Colonic mucosa (tissue), 4 donors: ENCODE results near the gene MTIF3. TPM values are rescaled to one million over a fixed set of nuclear protein-coding genes. Genes with fewer than 3 reads are reported as not detected.

Source experiments
- DNase-seq: peaks from one replicate; pipeline ENCODE4 v3.0.0-alpha.2; 2020
- H3K27ac ChIP-seq: fragments of 200-600 bp; one replicate; pipeline ENCODE4 v1.8.0; 2021
- H3K27me3 ChIP-seq: fragments of 200-600 bp; one replicate; pipeline ENCODE4 v1.8.0; 2021
- H3K36me3 ChIP-seq: fragments of 200-600 bp; one replicate; pipeline ENCODE4 v1.8.0; 2021
- H3K4me1 ChIP-seq: fragments of 200-600 bp; one replicate; pipeline ENCODE4 v1.8.0; 2021; ENCODE audit warnings: mild to moderate bottlenecking
- H3K4me3 ChIP-seq: fragments of 200-600 bp; one replicate; pipeline ENCODE4 v1.8.0; 2021
- H3K9ac ChIP-seq, 2 donors: one replicate each; pipeline ENCODE4 v1.7.0; 2013; ENCODE audit warnings: control low read depth in 2 of 2, low read depth in 2 of 2, low read length in 2 of 2
- H3K9me3 ChIP-seq: fragments of 200-600 bp; one replicate; pipeline ENCODE4 v1.8.0; 2021
- intact Hi-C: fragments of 100-400 bp; cut with DNase I; formaldehyde crosslinking; loops from one replicate; pipeline ENCODE4 v1.14.1; 2022
- total RNA-seq, 2 donors: library from RNA; stranded (reverse); fragmentation: NEBNext Ultra II Directional in 1 of 2; extraction: Animal tissue kit (Norgen Biotek cat#: 25700) in 1 of 2; gene quantifications; one replicate each; pipeline ENCODE4 v1.2.1, GENCODE V29; 2021
- TF ChIP-seq, protein P1 (sequence below): fragments of 200-600 bp; IDR thresholded peaks from one replicate; pipeline ENCODE4 v1.8.0; 2022; ENCODE audit warnings: antibody characterized with exemption, mild to moderate bottlenecking
- donor health status: healthy.
- donor health status: DM: no; HTN: no; CAD: no.
- donor health status: DM: no; HTN: no; CAD: no.

MTIF3 gene
- total RNA-seq, 2 donors from 2014 or later, result 53.7 to 65.1 TPM

DNA sequence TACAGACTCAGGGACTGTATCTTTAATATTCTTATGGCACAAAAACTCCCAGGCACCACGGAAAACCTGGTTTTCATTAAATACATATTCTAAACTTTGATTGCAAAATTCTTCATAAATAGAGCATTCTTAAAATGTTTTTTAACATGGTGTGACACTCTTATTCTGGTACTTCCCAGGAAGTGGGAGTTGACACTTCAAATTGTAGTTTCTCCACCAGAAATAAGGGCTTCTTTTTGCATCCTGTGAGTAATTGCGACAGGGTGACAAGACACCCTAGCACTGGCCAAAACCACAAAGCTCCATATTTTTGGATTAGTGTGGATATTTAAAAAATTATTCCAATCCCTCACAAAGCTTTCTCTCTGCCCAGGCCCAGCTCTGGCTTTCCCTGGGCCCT is 43.6 kb upstream of the MTIF3 start:
- intact Hi-C loops, result no loop called here
- no peaks in the 10 kb centered on the region for H3K27me3 ChIP-seq
- DNase-seq, result no peak

DNA sequence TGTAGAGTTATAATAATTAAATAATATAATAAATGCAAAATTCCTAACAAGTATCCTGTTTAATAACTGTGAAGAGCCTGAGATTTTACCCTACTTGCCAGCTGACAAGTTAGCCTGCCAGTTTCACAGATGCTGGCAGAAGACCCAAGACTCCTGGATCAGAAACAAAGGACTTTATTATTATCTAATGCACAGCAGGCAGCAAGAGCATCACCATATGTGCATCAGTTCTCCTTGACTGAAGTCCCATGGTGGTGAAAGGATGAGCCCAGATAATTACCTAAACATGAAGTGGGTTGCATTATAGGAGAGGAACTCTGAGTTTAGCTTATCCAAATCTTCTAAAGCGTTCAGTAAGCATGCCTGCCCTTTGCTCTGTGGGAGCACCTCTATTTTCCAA is 39.1 kb upstream of the MTIF3 start:
- no peaks in the 10 kb centered on the region for H3K36me3 ChIP-seq
- TF ChIP-seq, protein P1, sequence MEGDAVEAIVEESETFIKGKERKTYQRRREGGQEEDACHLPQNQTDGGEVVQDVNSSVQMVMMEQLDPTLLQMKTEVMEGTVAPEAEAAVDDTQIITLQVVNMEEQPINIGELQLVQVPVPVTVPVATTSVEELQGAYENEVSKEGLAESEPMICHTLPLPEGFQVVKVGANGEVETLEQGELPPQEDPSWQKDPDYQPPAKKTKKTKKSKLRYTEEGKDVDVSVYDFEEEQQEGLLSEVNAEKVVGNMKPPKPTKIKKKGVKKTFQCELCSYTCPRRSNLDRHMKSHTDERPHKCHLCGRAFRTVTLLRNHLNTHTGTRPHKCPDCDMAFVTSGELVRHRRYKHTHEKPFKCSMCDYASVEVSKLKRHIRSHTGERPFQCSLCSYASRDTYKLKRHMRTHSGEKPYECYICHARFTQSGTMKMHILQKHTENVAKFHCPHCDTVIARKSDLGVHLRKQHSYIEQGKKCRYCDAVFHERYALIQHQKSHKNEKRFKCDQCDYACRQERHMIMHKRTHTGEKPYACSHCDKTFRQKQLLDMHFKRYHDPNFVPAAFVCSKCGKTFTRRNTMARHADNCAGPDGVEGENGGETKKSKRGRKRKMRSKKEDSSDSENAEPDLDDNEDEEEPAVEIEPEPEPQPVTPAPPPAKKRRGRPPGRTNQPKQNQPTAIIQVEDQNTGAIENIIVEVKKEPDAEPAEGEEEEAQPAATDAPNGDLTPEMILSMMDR, result no peak
- intact Hi-C loops, result no loop called here
- no peaks in the 10 kb centered on the region for H3K9me3 ChIP-seq
- no peak overlapping the region for H3K4me3 ChIP-seq
- no peak overlapping the region for H3K9ac ChIP-seq
- H3K27ac ChIP-seq, result no peak overlapping the region
- no peaks in the 10 kb centered on the region for H3K27me3 ChIP-seq
- no peak for DNase-seq
- H3K4me1 ChIP-seq, result no peaks in the 10 kb centered on the region

More for the DNA sequence above, 43.6 kb upstream of the MTIF3 start:
- Histone ChIP-seq H3K9ac (no peak overlapping the region), H3K36me3 (no peaks in the 10 kb centered on the region), H3K4me3 (no peak overlapping the region), H3K9me3 (no peaks in the 10 kb centered on the region), H3K4me1 (no peaks in the 10 kb centered on the region), H3K27ac (no peak overlapping the region)
- TF ChIP-seq, protein P1, result no peak

DNA sequence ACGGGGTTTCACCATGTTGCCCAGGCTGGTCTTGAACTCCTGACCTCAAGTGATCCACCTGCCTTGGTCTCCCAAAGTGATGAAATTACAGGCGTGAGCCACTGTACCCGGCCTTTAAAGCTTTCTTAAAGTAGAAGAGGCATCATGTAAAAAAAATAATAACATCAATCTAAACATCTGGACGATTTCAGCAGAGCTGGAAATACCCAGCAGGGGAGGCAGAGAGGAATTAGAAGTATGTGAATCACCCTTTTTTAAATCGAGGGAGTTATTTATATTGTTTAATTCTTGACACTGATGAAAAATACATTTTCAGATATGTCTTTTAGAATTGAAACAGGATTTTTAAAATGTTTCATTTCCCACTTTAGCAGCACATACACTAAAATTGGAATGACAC is 37.4 kb upstream of the MTIF3 start:
- Histone ChIP-seq H3K4me3 (no peak overlapping the region), H3K9ac (no peak overlapping the region), H3K36me3 (no peaks in the 10 kb centered on the region), H3K9me3 (no peaks in the 10 kb centered on the region), H3K27me3 (no peaks in the 10 kb centered on the region), H3K4me1 (no peaks in the 10 kb centered on the region), H3K27ac (no peak overlapping the region)
- intact Hi-C loops, result no loop called here
- DNase-seq, result no peak
- TF ChIP-seq, protein P1, result no peak

DNA sequence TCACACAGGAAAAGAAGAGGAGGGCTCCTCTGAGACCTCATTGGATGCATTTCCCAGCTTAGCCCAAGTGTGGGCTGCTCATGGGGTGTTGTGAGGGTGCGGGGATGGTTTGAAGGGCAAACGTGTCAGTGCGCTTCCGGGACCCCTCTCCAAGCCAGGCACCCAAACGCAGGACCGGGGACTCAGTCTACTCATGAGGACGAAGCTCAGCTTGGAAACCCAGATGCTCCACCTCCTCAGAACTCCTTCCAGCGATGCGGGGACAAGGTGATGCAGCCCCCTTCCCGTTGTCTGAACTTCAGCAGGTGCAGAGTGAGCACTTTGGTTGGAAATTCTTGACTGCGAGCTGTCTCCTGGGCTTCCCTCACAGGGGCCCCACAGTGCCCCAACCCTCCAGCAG is 33.1 kb upstream of the MTIF3 start:
- no peak overlapping the region for H3K9ac ChIP-seq
- no peaks in the 10 kb centered on the region for H3K27me3 ChIP-seq
- no peak overlapping the region for H3K27ac ChIP-seq
- TF ChIP-seq, protein P1, result no peak
- intact Hi-C loops, result no loop called here
- H3K4me1 ChIP-seq, result no peaks in the 10 kb centered on the region
- no peaks in the 10 kb centered on the region for H3K36me3 ChIP-seq
- H3K9me3 ChIP-seq, result no peaks in the 10 kb centered on the region
- no peak for DNase-seq
- no peak overlapping the region for H3K4me3 ChIP-seq

- H3K27me3 ChIP-seq, result no peaks in the 10 kb centered on the region
- TF ChIP-seq, protein P1, result no peak
- DNase-seq, result peak; percentile 22
- H3K36me3 ChIP-seq, result no peaks in the 10 kb centered on the region
- H3K4me1 ChIP-seq, result no peaks in the 10 kb centered on the region
- H3K27ac ChIP-seq, result no peak overlapping the region
- intact Hi-C loops, result no loop called here
- H3K9me3 ChIP-seq, result no peaks in the 10 kb centered on the region
- H3K4me3 ChIP-seq, result no peak overlapping the region
- H3K9ac ChIP-seq, result no peak overlapping the region
Measured at GRCh38 chr13:27482983-27483382, 32.6 kb upstream of the MTIF3 start.

GRCh38 chr13:27481766-27482165 is 31.4 kb upstream of the MTIF3 start:
- no peaks in the 10 kb centered on the region for H3K9me3 ChIP-seq
- intact Hi-C loops, result no loop called here
- no peaks in the 10 kb centered on the region for H3K36me3 ChIP-seq
- H3K27me3 ChIP-seq, result no peaks in the 10 kb centered on the region
- no peak overlapping the region for H3K27ac ChIP-seq
- peak; percentile 65 for DNase-seq
- no peak overlapping the region for H3K9ac ChIP-seq
- no peaks in the 10 kb centered on the region for H3K4me1 ChIP-seq
- TF ChIP-seq, protein P1, result peak; percentile 64
- H3K4me3 ChIP-seq, result no peak overlapping the region
